Astrocyte (in vitro differentiated cells and primary cell): Measurements from ENCODE around the gene CAMK2B.

Source experiments
- CTCF ChIP-seq: IDR thresholded peaks from 2 replicates; pipeline ENCODE4 v1.5.1; 2011; ENCODE audit warnings: low read depth, mild to moderate bottlenecking, inconsistent platforms, low read length, moderate library complexity; ENCODE audit not compliant: insufficient read depth
- EZH2 ChIP-seq: IDR thresholded peaks from 2 replicates; pipeline ENCODE4 v1.6.1; 2012; ENCODE audit warnings: mild to moderate bottlenecking, low read length, inconsistent platforms; ENCODE audit not compliant: insufficient read depth

GRCh38 chr7:44284216-44284615, 41.2 kb downstream of the CAMK2B start:
- no peak for TF ChIP-seq CTCF
- TF ChIP-seq EZH2 = no peak
